ENCODE measurements around the gene PROM1. TPM values are rescaled to one million over a fixed set of nuclear protein-coding genes. Genes with fewer than 3 reads are reported as not detected.

PROM1 gene
- total RNA-seq, 4 donors from 2014 or later: 0.94 to 16.3 (median 4.4) TPM

- 85 to 89% methylated on average over 1 to 3 of the region's 3 CpGs for WGBS, 2 donors (ENCODE audit: low coverage in 1 of 2)
- Histone ChIP-seq H3K27ac (no peak overlapping the region), H3K9me3 (no peaks in the 10 kb centered on the region), H3K4me3 (no peak overlapping the region), H3K36me3 (no peaks in the 10 kb centered on the region), H3K4me1 (no peaks in the 10 kb centered on the region), H3K27me3 (no peaks in the 10 kb centered on the region)
- no peak for ATAC-seq
- TF ChIP-seq, protein P1, sequence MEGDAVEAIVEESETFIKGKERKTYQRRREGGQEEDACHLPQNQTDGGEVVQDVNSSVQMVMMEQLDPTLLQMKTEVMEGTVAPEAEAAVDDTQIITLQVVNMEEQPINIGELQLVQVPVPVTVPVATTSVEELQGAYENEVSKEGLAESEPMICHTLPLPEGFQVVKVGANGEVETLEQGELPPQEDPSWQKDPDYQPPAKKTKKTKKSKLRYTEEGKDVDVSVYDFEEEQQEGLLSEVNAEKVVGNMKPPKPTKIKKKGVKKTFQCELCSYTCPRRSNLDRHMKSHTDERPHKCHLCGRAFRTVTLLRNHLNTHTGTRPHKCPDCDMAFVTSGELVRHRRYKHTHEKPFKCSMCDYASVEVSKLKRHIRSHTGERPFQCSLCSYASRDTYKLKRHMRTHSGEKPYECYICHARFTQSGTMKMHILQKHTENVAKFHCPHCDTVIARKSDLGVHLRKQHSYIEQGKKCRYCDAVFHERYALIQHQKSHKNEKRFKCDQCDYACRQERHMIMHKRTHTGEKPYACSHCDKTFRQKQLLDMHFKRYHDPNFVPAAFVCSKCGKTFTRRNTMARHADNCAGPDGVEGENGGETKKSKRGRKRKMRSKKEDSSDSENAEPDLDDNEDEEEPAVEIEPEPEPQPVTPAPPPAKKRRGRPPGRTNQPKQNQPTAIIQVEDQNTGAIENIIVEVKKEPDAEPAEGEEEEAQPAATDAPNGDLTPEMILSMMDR (IDR thresholded peaks at IDR 0.05): no peak
- TF ChIP-seq POLR2AphosphoS5 (IDR thresholded peaks at IDR 0.05): no peak
Measured at GRCh38 chr4:16110661-16111290, 27.0 kb upstream of the PROM1 start.

DNA sequence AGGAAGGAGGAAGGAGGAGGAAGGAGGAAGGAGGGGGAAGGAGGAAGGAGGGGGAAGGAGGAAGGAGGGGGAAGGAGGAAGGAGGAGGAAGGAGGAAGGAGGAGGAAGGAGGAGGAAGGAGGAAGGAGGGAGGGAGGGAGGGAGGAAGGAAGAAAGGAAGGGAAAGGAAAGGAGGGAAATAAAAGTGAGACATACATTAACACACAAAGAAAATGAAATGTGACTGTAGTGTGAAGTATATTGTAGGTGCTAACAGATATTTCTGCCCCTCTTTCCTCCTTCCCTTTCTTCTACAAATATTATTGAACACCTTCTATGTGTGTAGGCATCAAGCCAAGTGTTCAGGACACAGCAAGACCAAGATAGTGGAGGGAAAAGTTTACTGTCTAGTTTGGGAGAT is 26.4 kb upstream of the PROM1 start:
- no peaks in the 10 kb centered on the region for H3K36me3 ChIP-seq
- no peak overlapping the region for H3K27ac ChIP-seq
- H3K4me1 ChIP-seq: no peaks in the 10 kb centered on the region
- no peak overlapping the region for H3K4me3 ChIP-seq
- no peak for TF ChIP-seq EP300 (IDR thresholded peaks at IDR 0.05)
- TF ChIP-seq POLR2AphosphoS5 (IDR thresholded peaks at IDR 0.05): no peak
- no peak for TF ChIP-seq POLR2A (IDR thresholded peaks at IDR 0.05)
- TF ChIP-seq, protein P1 (IDR thresholded peaks at IDR 0.05): no peak
- no peak for ATAC-seq
- H3K9me3 ChIP-seq: no peaks in the 10 kb centered on the region
- no peaks in the 10 kb centered on the region for H3K27me3 ChIP-seq

- Histone ChIP-seq H3K4me1 (no peaks in the 10 kb centered on the region), H3K4me3 (no peak overlapping the region), H3K9me3 (no peaks in the 10 kb centered on the region), H3K27ac (no peak overlapping the region), H3K27me3 (no peaks in the 10 kb centered on the region), H3K36me3 (no peaks in the 10 kb centered on the region)
- no peak for ATAC-seq
- no peak for TF ChIP-seq POLR2AphosphoS5 (IDR thresholded peaks at IDR 0.05)
- no peak for TF ChIP-seq EP300 (IDR thresholded peaks at IDR 0.05)
- TF ChIP-seq, protein P1 (IDR thresholded peaks at IDR 0.05): no peak
- WGBS, 2 donors (ENCODE audit: low coverage in 1 of 2): 94 to 100% methylated on average over 2 to 3 of the region's 6 CpGs
Measured at GRCh38 chr4:16109256-16109655, 25.4 kb upstream of the PROM1 start.

DNA sequence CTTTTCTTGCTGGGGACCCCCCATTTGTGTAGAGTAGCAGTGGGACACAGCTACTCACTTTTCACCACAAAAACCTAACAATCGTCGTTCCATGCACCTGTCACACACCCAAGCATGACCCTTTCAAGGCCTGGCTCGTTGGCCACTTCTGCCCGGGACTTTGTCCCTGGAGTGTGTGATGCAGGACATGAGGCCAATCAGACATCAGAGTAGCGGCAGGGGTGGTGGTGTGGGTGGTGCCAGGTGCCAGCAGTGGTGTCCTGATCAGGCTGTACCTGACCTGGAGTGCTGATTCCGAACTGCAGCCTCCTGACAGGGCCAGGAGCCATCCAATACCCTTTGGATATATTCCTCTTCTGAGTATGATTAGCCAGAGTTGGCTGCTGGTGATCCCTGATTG is 23.1 kb upstream of the PROM1 start:
- no peaks in the 10 kb centered on the region for H3K4me1 ChIP-seq
- no peaks in the 10 kb centered on the region for H3K36me3 ChIP-seq
- H3K9me3 ChIP-seq: no peaks in the 10 kb centered on the region
- 83 to 93% methylated on average over 3 to 5 of the region's 6 CpGs for WGBS, 2 donors (ENCODE audit: low coverage in 1 of 2)
- H3K27me3 ChIP-seq: no peaks in the 10 kb centered on the region
- H3K27ac ChIP-seq: no peak overlapping the region
- no peak for TF ChIP-seq POLR2AphosphoS5 (IDR thresholded peaks at IDR 0.05)
- no peak for TF ChIP-seq EP300 (IDR thresholded peaks at IDR 0.05)
- no peak for TF ChIP-seq POLR2A (IDR thresholded peaks at IDR 0.05)
- TF ChIP-seq, protein P1 (IDR thresholded peaks at IDR 0.05): no peak
- no peak overlapping the region for H3K4me3 ChIP-seq
- no peak for ATAC-seq

DNA sequence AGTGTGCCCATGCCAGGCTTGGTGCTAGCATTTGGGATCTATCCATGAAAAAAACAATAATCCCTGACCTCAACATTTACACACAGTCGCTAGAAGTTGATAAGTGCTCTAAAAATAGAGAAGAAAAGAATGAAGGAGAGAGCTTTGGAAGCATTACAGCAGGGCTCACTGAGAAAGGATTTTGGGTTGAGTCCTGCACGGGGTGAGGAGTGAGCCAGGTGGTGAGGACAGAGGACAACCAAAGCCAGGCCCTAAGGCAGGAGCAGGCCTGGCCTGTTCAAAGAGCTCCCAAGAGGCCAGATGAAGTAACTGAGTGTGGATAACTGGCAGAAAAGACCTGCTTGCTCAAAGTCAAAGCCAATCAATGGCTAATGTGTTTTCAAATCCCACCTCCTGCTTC is 20.7 kb upstream of the PROM1 start:
- TF ChIP-seq, protein P1 (IDR thresholded peaks at IDR 0.05): no peak
- TF ChIP-seq POLR2A (IDR thresholded peaks at IDR 0.05): no peak
- TF ChIP-seq POLR2AphosphoS5 (IDR thresholded peaks at IDR 0.05): no peak
- no peak for ATAC-seq
- WGBS, 2 donors (ENCODE audit: low coverage in 1 of 2): 39 to 65% methylated on average over 2 of the region's 2 CpGs
- Histone ChIP-seq H3K27ac (no peak overlapping the region), H3K27me3 (no peaks in the 10 kb centered on the region), H3K9me3 (no peaks in the 10 kb centered on the region), H3K36me3 (no peaks in the 10 kb centered on the region), H3K4me1 (no peaks in the 10 kb centered on the region), H3K4me3 (no peak overlapping the region)
